Caco-2 (cell line): Measurements from ENCODE around the gene CRISPLD2. TPM values are rescaled to one million over a fixed set of nuclear protein-coding genes. Genes with fewer than 3 reads are reported as not detected.

Experiments used
- BruUV-seq: library from RNA; stranded (reverse); fragments of 400-500 nt; replicated peaks from 2 replicates; lab custom pipeline; 2021; lab: Mats Ljungman, UMichigan
- CTCF ChIA-PET: fragments of 300-600 bp; sonication (Branson Sonifier 250); formaldehyde crosslinking; loops from one replicate; lab custom pipeline; 2022; ENCODE audit warnings: antibody characterized with exemption; lab: Charles Lee
- POLR2A ChIA-PET: fragments of 300-600 bp; sonication (Branson Sonifier 250); formaldehyde crosslinking; loops from one replicate; lab custom pipeline; 2022; ENCODE audit warnings: antibody characterized with exemption; lab: Charles Lee
- DNase-seq, 2 experiments: peaks; one replicate each; pipeline versions ENCODE4 v3.0.0 to v3.0.0-alpha.2; 2020 to 2022
- H3K27me3 ChIP-seq: replicated peaks from 2 replicates; pipeline ENCODE4 v1.6.0; 2011; ENCODE audit warnings: low read length; ENCODE audit not compliant: control insufficient read depth, insufficient read depth
- H3K36me3 ChIP-seq: 2 replicates; pipeline ENCODE4 v1.5.1; 2011; ENCODE audit warnings: low read length; ENCODE audit not compliant: control insufficient read depth, insufficient read depth
- H3K4me1 ChIP-seq: fragments of 250-450 bp; sonication (Bioruptor Pico); 2 replicates; pipeline ENCODE4 v1.5.1; 2020; ENCODE audit warnings: mild to moderate bottlenecking
- H3K4me3 ChIP-seq: 2 replicates; pipeline ENCODE4 v1.5.1; 2011; ENCODE audit warnings: low read depth, mild to moderate bottlenecking, control low read depth, low read length
- H3K9me3 ChIP-seq: fragments of 250-450 bp; sonication (Bioruptor Pico); 2 replicates; pipeline ENCODE4 v1.5.1; 2020; ENCODE audit warnings: mild to moderate bottlenecking, moderate library complexity
- H3K27ac Mint-ChIP-seq: one replicate; pipeline ENCODE4 v1.8.0; 2022; ENCODE audit warnings: mixed read lengths; ENCODE audit not compliant: unreplicated experiment
- H3K27me3 Mint-ChIP-seq: one replicate; pipeline ENCODE4 v1.8.0; 2022; ENCODE audit warnings: mixed read lengths; ENCODE audit not compliant: insufficient read depth, unreplicated experiment
- H3K36me3 Mint-ChIP-seq: one replicate; pipeline ENCODE4 v1.8.0; 2022; ENCODE audit warnings: mild to moderate bottlenecking, mixed read lengths; ENCODE audit not compliant: insufficient read depth, unreplicated experiment
- H3K4me1 Mint-ChIP-seq: one replicate; pipeline ENCODE4 v1.8.0; 2022; ENCODE audit warnings: low read depth, mixed read lengths; ENCODE audit not compliant: unreplicated experiment
- H3K4me3 Mint-ChIP-seq: one replicate; pipeline ENCODE4 v1.8.0; 2022; ENCODE audit warnings: mild to moderate bottlenecking, moderate library complexity, mixed read lengths; ENCODE audit not compliant: unreplicated experiment
- H3K9me3 Mint-ChIP-seq: one replicate; pipeline ENCODE4 v1.8.0; 2022; ENCODE audit warnings: mixed read lengths; ENCODE audit not compliant: unreplicated experiment
- intact Hi-C: fragments of 100-400 bp; cut with micrococcal nuclease; formaldehyde crosslinking; loops from one replicate; pipeline ENCODE4 v1.10.0; 2022; ENCODE audit not compliant: unreplicated experiment
- total RNA-seq: library from RNA; stranded (reverse); gene quantifications from 2 replicates; pipeline ENCODE4 v1.2.3, GENCODE V29; 2022
- TF ChIP-seq, protein P1 (sequence below), 2 experiments: fragments of 200-600 bp in 1 of 2; IDR thresholded peaks; 1 replicate in 1 of 2; 2 replicates in 1 of 2; pipeline versions ENCODE4 v1.5.1 to v1.8.0; 2011 to 2022; ENCODE audit warnings: antibody characterized with exemption in 1 of 2, control low read depth in 1 of 2, inconsistent platforms in 1 of 2, low read depth in 1 of 2, low read length in 1 of 2, mild to moderate bottlenecking in 1 of 2, moderate library complexity in 1 of 2; ENCODE audit not compliant: insufficient read depth in 1 of 2, severe bottlenecking in 1 of 2, unreplicated experiment in 1 of 2

Gene CRISPLD2
- total RNA-seq, 1 experiment from 2014 or later, result 4.0 TPM

DNA sequence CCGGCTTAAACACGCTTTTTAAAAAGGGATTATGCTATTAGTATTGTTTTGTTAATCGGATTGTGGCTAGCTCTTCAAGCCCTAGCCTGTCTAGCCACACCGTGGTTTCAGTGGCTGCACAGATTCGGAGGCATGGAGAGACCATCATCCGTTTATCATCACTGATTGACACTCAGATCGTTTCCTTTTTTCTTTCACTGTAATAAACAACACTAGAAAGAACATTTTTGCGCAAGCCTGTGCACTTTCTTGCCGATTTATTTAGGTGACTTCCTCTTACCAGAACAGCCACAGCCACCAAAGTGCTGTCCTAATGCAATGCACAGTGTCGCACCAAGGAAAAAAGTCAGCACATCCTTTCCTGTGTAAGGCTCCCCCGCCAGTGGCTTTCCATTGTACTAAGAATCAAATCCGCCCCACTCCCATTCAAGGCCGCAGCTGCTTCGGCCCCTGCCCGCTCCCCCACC, 78.2 kb downstream of the CRISPLD2 start:
- DNase-seq, result no peak
- Histone ChIP-seq H3K36me3 (no peaks in the 10 kb centered on the region), H3K4me1 (peaks cover 4% of the 10 kb centered on the region; the same call in 1 of the 2 replicates), H3K4me3 (no peak overlapping the region), H3K27me3 (no peaks in the 10 kb centered on the region), H3K9me3 (no peaks in the 10 kb centered on the region)
- H3K9me3 Mint-ChIP-seq, result no peaks in the 10 kb centered on the region
- POLR2A ChIA-PET, result no interaction called here
- H3K27me3 Mint-ChIP-seq, result no peaks in the 10 kb centered on the region
- intact Hi-C loops, result no loop called here
- no peak overlapping the region for H3K4me3 Mint-ChIP-seq
- CTCF ChIA-PET, result no interaction called here
- H3K36me3 Mint-ChIP-seq, result no peaks in the 10 kb centered on the region
- TF ChIP-seq, protein P1, sequence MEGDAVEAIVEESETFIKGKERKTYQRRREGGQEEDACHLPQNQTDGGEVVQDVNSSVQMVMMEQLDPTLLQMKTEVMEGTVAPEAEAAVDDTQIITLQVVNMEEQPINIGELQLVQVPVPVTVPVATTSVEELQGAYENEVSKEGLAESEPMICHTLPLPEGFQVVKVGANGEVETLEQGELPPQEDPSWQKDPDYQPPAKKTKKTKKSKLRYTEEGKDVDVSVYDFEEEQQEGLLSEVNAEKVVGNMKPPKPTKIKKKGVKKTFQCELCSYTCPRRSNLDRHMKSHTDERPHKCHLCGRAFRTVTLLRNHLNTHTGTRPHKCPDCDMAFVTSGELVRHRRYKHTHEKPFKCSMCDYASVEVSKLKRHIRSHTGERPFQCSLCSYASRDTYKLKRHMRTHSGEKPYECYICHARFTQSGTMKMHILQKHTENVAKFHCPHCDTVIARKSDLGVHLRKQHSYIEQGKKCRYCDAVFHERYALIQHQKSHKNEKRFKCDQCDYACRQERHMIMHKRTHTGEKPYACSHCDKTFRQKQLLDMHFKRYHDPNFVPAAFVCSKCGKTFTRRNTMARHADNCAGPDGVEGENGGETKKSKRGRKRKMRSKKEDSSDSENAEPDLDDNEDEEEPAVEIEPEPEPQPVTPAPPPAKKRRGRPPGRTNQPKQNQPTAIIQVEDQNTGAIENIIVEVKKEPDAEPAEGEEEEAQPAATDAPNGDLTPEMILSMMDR (IDR thresholded peaks at IDR 0.05; ENCODE audit: insufficient read depth in 1 of 2, low read depth in 1 of 2, low read length in 1 of 2, severe bottlenecking in 1 of 2, unreplicated experiment in 1 of 2), result no peak
- H3K4me1 Mint-ChIP-seq, result peaks cover 7% of the 10 kb centered on the region
- no TSS peak for BruUV-seq
- H3K27ac Mint-ChIP-seq, result no peak overlapping the region

GRCh38 chr16:84898447-84898846, 78.7 kb downstream of the CRISPLD2 start:
- Histone ChIP-seq H3K4me1 (peaks cover 4% of the 10 kb centered on the region; the same call in 1 of the 2 replicates), H3K27me3 (no peaks in the 10 kb centered on the region), H3K36me3 (no peaks in the 10 kb centered on the region), H3K9me3 (no peaks in the 10 kb centered on the region), H3K4me3 (no peak overlapping the region)
- no peaks in the 10 kb centered on the region for H3K36me3 Mint-ChIP-seq
- BruUV-seq, result no TSS peak
- ChIA-PET CTCF (no interaction called here), POLR2A (no interaction called here)
- no peaks in the 10 kb centered on the region for H3K27me3 Mint-ChIP-seq
- TF ChIP-seq, protein P1 (IDR thresholded peaks at IDR 0.05; ENCODE audit: insufficient read depth in 1 of 2, low read depth in 1 of 2, low read length in 1 of 2, severe bottlenecking in 1 of 2, unreplicated experiment in 1 of 2), result no peak
- no peak for DNase-seq
- no peaks in the 10 kb centered on the region for H3K9me3 Mint-ChIP-seq
- no peak overlapping the region for H3K4me3 Mint-ChIP-seq
- no peak overlapping the region for H3K27ac Mint-ChIP-seq
- intact Hi-C loops, result no loop called here
- peaks cover 7% of the 10 kb centered on the region for H3K4me1 Mint-ChIP-seq

- CTCF ChIA-PET, result interaction anchor here (1.5 kb wide), 1 partner anchor 53 kb away, joined by 3 read pairs; no protein-coding TSS in a partner anchor
These were observed 79.6 kb downstream of the CRISPLD2 start for GRCh38 chr16:84899414-84899813.

More at GRCh38 chr16:84899414-84899813, 79.6 kb downstream of the CRISPLD2 start:
- Histone ChIP-seq H3K4me3 (no peak overlapping the region), H3K27me3 (no peaks in the 10 kb centered on the region), H3K36me3 (no peaks in the 10 kb centered on the region), H3K4me1 (no peaks in the 10 kb centered on the region), H3K9me3 (no peaks in the 10 kb centered on the region)
- POLR2A ChIA-PET, result no interaction called here
- no peak overlapping the region for H3K4me3 Mint-ChIP-seq
- no peaks in the 10 kb centered on the region for H3K4me1 Mint-ChIP-seq
- no peaks in the 10 kb centered on the region for H3K9me3 Mint-ChIP-seq
- no TSS peak for BruUV-seq
- no peak overlapping the region for H3K27ac Mint-ChIP-seq
- no peaks in the 10 kb centered on the region for H3K36me3 Mint-ChIP-seq
- DNase-seq, result no peak
- intact Hi-C loops, result no loop called here
- TF ChIP-seq, protein P1 (IDR thresholded peaks at IDR 0.05; ENCODE audit: insufficient read depth in 1 of 2, low read depth in 1 of 2, low read length in 1 of 2, severe bottlenecking in 1 of 2, unreplicated experiment in 1 of 2), result no peak
- no peaks in the 10 kb centered on the region for H3K27me3 Mint-ChIP-seq
